ENCODE results near the gene SLFN5. TPM values are rescaled to one million over a fixed set of nuclear protein-coding genes. Genes with fewer than 3 reads are reported as not detected.
"Not testable (repeated sequence)": the region's sequence is repeated elsewhere in the genome, so short reads cannot be mapped to it uniquely, and the experiment has no call there.

Gene SLFN5
- total RNA-seq, 1 experiment from 2014 or later: 8.2 TPM

GRCh38 chr17:35234315-35234714 is 8.6 kb upstream of the SLFN5 start:
- DNase-seq; H3K36me3 ChIP-seq (replicated peaks; ENCODE audit: control insufficient read depth, insufficient read depth, low read length); H3K4me3 ChIP-seq (ENCODE audit: insufficient read depth, low read depth, low read length); H3K27me3 ChIP-seq (ENCODE audit: control insufficient read depth, insufficient read depth, low read length): not testable (repeated sequence)

GRCh38 chr17:35235289-35235688 is 7.6 kb upstream of the SLFN5 start:
- H3K27me3 ChIP-seq (ENCODE audit: control insufficient read depth, insufficient read depth, low read length): no peaks in the 10 kb centered on the region
- DNase-seq: no peak
- H3K4me3 ChIP-seq (ENCODE audit: insufficient read depth, low read depth, low read length): no peak overlapping the region
- no peaks in the 10 kb centered on the region for H3K36me3 ChIP-seq (replicated peaks; ENCODE audit: control insufficient read depth, insufficient read depth, low read length)

GRCh38 chr17:35235917-35236316 is 7.0 kb upstream of the SLFN5 start:
- no peak for DNase-seq
- no peaks in the 10 kb centered on the region for H3K36me3 ChIP-seq (replicated peaks; ENCODE audit: control insufficient read depth, insufficient read depth, low read length)
- H3K27me3 ChIP-seq (ENCODE audit: control insufficient read depth, insufficient read depth, low read length): no peaks in the 10 kb centered on the region
- H3K4me3 ChIP-seq (ENCODE audit: insufficient read depth, low read depth, low read length): no peak overlapping the region

GRCh38 chr17:35236821-35237220 is 6.1 kb upstream of the SLFN5 start:
- no peaks in the 10 kb centered on the region for H3K27me3 ChIP-seq (ENCODE audit: control insufficient read depth, insufficient read depth, low read length)

GRCh38 chr17:35238821-35239220 is 4.1 kb upstream of the SLFN5 start:
- DNase-seq: no peak
- no peaks in the 10 kb centered on the region; the same call in 1 of the 2 replicates for H3K27me3 ChIP-seq (ENCODE audit: control insufficient read depth, insufficient read depth, low read length)
- H3K4me3 ChIP-seq (ENCODE audit: insufficient read depth, low read depth, low read length): no peak overlapping the region
- no peaks in the 10 kb centered on the region for H3K36me3 ChIP-seq (replicated peaks; ENCODE audit: control insufficient read depth, insufficient read depth, low read length)

More at GRCh38 chr17:35236821-35237220, 6.1 kb upstream of the SLFN5 start:
- DNase-seq: no peak
- Histone ChIP-seq H3K4me3 (ENCODE audit: insufficient read depth, low read depth, low read length) (no peak overlapping the region), H3K36me3 (replicated peaks; ENCODE audit: control insufficient read depth, insufficient read depth, low read length) (no peaks in the 10 kb centered on the region)

GRCh38 chr17:35239823-35240222 is 3.0 kb upstream of the SLFN5 start:
- Histone ChIP-seq H3K36me3 (replicated peaks; ENCODE audit: control insufficient read depth, insufficient read depth, low read length) (no peaks in the 10 kb centered on the region), H3K4me3 (ENCODE audit: insufficient read depth, low read depth, low read length) (no peak overlapping the region), H3K27me3 (ENCODE audit: control insufficient read depth, insufficient read depth, low read length) (no peaks in the 10 kb centered on the region; the same call in 1 of the 2 replicates)
- no peak for DNase-seq

GRCh38 chr17:35240861-35241260 is 2.0 kb upstream of the SLFN5 start:
- H3K4me3 ChIP-seq (ENCODE audit: insufficient read depth, low read depth, low read length): no peak overlapping the region
- H3K36me3 ChIP-seq (replicated peaks; ENCODE audit: control insufficient read depth, insufficient read depth, low read length): no peaks in the 10 kb centered on the region
- H3K27me3 ChIP-seq (ENCODE audit: control insufficient read depth, insufficient read depth, low read length): no peaks in the 10 kb centered on the region; the same call in 1 of the 2 replicates
- DNase-seq: no peak

- H3K4me3 ChIP-seq (ENCODE audit: insufficient read depth, low read depth, low read length): no peak overlapping the region; the same call in 1 of the 2 replicates
- no peaks in the 10 kb centered on the region for H3K36me3 ChIP-seq (replicated peaks; ENCODE audit: control insufficient read depth, insufficient read depth, low read length)
- no peaks in the 10 kb centered on the region; the same call in 1 of the 2 replicates for H3K27me3 ChIP-seq (ENCODE audit: control insufficient read depth, insufficient read depth, low read length)
- peak; percentile 15 for DNase-seq
These were observed 1.4 kb upstream of the SLFN5 start for GRCh38 chr17:35241520-35241919.

GRCh38 chr17:35242158-35242804 is 591 bp upstream of the SLFN5 start:
- no peaks in the 10 kb centered on the region; the same call in 1 of the 2 replicates for H3K27me3 ChIP-seq (ENCODE audit: control insufficient read depth, insufficient read depth, low read length)
- H3K36me3 ChIP-seq (replicated peaks; ENCODE audit: control insufficient read depth, insufficient read depth, low read length): no peaks in the 10 kb centered on the region
- DNase-seq: peak; percentile 93
- H3K4me3 ChIP-seq (ENCODE audit: insufficient read depth, low read depth, low read length): peak overlapping the region; percentile 80

- H3K27me3 ChIP-seq (ENCODE audit: control insufficient read depth, insufficient read depth, low read length): no peaks in the 10 kb centered on the region; the same call in 1 of the 2 replicates
- peak; percentile 43 for DNase-seq
- H3K36me3 ChIP-seq (replicated peaks; ENCODE audit: control insufficient read depth, insufficient read depth, low read length): no peaks in the 10 kb centered on the region
- peak overlapping the region; percentile 80 for H3K4me3 ChIP-seq (ENCODE audit: insufficient read depth, low read depth, low read length)
These were observed 879 bp downstream of the SLFN5 start for GRCh38 chr17:35243561-35244340.

GRCh38 chr17:35244341-35245195 is 1.7 kb downstream of the SLFN5 start:
- DNase-seq: peak; percentile 51
- Histone ChIP-seq H3K36me3 (replicated peaks; ENCODE audit: control insufficient read depth, insufficient read depth, low read length) (no peaks in the 10 kb centered on the region), H3K4me3 (ENCODE audit: insufficient read depth, low read depth, low read length) (no peak overlapping the region; the same call in 1 of the 2 replicates), H3K27me3 (ENCODE audit: control insufficient read depth, insufficient read depth, low read length) (no peaks in the 10 kb centered on the region; the same call in 1 of the 2 replicates)

- Histone ChIP-seq H3K27me3 (ENCODE audit: control insufficient read depth, insufficient read depth, low read length) (no peaks in the 10 kb centered on the region; the same call in 1 of the 2 replicates), H3K36me3 (replicated peaks; ENCODE audit: control insufficient read depth, insufficient read depth, low read length) (no peaks in the 10 kb centered on the region), H3K4me3 (ENCODE audit: insufficient read depth, low read depth, low read length) (no peak overlapping the region)
- DNase-seq: no peak
These were observed 2.3 kb downstream of the SLFN5 start for GRCh38 chr17:35245196-35245486.

- no peak overlapping the region for H3K4me3 ChIP-seq (ENCODE audit: insufficient read depth, low read depth, low read length)
- no peaks in the 10 kb centered on the region for H3K27me3 ChIP-seq (ENCODE audit: control insufficient read depth, insufficient read depth, low read length)
- no peak for DNase-seq
- H3K36me3 ChIP-seq (replicated peaks; ENCODE audit: control insufficient read depth, insufficient read depth, low read length): no peaks in the 10 kb centered on the region
These were observed 9.8 kb downstream of the SLFN5 start for GRCh38 chr17:35252651-35253050.

- Histone ChIP-seq H3K4me3 (ENCODE audit: insufficient read depth, low read depth, low read length) (no peak overlapping the region), H3K27me3 (ENCODE audit: control insufficient read depth, insufficient read depth, low read length) (no peaks in the 10 kb centered on the region), H3K36me3 (replicated peaks; ENCODE audit: control insufficient read depth, insufficient read depth, low read length) (no peaks in the 10 kb centered on the region)
- DNase-seq: no peak
These were observed 11.4 kb downstream of the SLFN5 start for GRCh38 chr17:35254107-35254773.
